OCI-M2 (cell line): Measurements from ENCODE around the gene COX14.
"Not testable (repeated sequence)": the region's sequence is repeated elsewhere in the genome, so short reads cannot be mapped to it uniquely, and the experiment has no call there.

ENCODE experiments used
- DNase-seq: peaks from one replicate; lab custom pipeline; 2025; ENCODE audit not compliant: unreplicated experiment; lab: John Stamatoyannopoulos, UW

COX14 gene

GRCh38 chr12:50111693-50112455, at the start of gene COX14:
COX14 (plus strand) TSS chr12:50112236; CDS start chr12:50120044, 7,808 bp downstream.
- peak; percentile 88 for DNase-seq

DNA sequence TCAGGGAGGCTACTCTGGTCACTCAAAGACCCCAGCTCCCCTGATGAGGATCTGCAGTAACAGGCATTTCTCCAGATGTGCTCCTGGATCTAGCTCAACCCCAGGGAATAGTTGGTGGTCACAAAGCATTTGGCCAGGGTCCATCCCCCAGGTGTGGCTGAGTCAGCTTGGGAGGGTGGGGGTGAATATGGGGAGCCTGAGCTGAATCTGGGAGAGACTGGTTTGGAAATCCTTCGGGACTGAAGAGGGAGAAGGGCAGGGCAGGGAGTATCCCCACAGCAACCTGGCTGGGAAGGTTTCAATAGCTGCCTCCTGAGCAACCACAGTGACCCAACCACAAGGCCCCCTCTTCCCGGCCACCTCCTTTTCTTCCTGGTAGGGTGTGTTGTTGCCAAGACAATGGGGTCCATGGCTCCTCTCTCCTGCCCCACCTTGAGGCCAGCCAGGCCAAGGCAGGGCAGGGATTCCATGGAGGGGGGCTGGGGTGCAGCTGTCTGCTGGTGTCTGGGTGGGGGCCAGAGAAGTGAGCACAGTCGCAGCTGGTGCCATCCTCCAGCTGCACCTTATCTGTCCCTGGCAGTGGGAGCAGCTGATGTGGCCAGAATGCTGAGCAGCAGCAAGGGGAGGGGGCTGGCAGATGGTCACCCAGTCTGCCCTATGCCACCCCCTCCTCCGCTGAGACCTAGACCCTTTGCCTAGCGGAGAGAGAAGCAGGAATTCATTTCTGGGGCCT, 49.1 kb upstream of the COX14 start:
- no peak for DNase-seq

DNA sequence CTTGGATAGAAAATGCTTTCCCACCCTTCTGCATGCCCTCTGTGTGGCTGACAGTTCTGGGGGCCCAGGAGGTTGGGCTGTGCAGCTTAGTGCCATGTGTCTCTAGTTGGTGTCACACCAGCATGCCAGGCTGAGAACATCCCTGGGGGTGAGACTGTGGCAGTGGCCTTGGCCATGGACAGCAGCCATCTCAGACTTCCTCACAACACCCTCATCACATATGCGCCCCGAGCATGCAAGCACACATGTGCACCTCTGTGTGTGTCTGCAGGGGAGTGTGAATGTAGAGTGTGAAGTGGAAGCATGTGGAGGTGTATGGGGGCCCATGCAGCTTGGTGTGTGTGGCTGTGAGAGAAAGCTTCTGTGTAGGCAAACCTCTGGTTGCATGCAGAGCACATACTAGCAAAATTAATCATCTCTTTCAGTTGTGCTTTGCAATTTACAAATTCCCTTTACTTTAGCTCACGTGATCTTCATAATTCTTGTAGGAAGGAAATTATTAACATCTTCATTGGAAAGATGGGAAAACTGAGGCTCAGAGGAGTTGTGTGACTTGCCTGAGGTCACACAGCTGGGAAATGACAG, 46.2 kb upstream of the COX14 start:
- no peak for DNase-seq

DNA sequence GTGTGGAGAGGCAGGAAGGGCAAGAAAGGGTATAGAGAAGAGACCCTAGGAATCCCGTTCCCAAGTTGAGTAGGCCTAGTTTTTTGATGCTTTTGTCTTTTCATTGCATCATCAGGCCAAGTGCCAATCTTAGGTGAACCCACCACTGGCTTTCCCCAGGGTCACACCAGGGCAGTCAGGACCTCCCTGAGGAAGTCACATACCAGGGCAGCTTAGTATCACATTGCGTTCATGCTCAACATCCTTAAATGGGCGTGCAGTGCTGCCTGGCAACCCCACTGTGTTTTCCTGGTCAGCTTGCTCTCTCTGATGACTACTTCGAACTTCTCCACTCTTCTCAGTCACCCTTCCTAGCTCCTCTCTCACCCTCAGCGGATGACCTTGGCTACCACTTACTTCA, 45.6 kb upstream of the COX14 start:
- no peak for DNase-seq

GRCh38 chr12:50069069-50069468, 43.0 kb upstream of the COX14 start:
- DNase-seq, result no peak

DNA sequence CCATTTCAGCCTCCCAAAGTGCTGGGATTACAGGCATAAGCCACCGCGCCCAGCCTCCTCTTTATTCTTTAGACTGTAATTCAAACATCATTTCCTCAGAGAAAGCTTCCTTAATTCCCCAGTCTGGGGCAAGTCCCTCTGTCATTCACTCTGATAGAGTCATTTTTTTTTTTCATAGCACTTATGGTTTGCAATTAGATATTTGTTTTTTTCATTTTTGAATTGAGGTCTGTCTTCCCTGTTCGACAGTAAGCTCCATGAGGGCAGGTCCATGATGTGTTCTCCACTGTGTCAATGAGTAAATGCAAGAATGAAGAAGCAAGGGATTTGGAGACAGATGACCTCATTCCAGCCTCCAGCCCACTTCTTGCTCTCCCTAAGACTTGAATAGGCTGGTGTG, 42.5 kb upstream of the COX14 start:
- no peak for DNase-seq

- DNase-seq, result no peak
These were observed 41.5 kb upstream of the COX14 start for GRCh38 chr12:50070314-50071060.

GRCh38 chr12:50072198-50072907, 39.7 kb upstream of the COX14 start:
- no peak for DNase-seq

- no peak for DNase-seq
These were observed 38.8 kb upstream of the COX14 start for GRCh38 chr12:50073206-50073605.

DNA sequence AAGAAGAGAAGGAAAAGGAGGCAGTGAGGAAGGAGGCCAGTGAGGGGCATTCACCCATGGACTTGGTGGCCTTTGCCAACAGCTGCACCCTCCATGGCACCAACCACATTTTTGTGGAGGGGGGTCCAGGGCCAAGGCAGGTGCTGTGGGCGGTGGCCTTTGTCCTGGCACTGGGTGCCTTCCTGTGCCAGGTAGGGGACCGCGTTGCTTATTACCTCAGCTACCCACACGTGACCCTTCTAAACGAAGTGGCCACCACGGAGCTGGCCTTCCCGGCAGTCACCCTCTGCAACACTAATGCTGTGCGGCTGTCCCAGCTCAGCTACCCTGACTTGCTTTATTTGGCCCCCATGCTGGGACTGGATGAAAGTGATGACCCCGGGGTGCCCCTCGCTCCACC, 38.3 kb upstream of the COX14 start:
- DNase-seq, result no peak

DNA sequence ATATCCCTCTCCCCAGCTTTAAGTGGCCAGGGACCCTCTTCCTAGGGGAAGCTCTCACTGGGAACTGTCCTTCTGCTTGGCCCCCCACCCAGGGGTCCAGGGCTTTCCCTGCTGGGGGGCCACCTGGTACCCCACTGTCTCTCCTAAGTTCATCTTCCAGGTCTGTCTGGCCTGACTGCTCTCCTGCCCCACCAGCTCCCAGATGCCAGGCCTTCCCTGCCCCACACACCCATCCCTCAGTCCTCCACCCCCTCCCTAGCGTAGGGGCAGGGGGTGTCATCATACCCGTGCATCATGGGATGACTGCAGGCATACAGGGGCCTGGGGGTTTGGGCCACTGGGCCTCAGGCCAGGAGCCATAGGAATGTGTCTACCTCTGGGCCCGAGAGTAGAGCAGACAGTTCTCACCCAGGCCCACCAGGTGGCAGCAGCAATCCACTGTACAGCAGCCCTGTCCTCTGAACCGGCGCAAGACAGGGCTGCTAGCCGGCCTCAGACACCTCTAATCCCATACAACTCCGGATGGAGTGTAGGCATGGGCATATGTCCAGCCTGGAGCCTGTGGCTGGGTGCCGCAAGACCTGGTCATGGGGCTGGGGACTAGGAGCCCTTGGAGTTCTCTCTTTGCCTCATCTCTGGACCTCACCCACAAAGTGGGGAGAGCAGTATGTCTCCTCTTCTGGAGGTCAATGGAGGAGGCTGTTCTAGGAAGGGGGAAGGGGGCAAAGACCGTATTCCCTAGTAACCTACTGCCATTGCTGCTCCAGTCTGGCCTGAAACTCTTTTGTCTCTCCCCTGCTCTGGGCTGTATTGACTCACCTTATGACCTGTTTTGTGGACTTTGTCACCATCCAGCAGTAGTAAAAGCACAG, 36.9 kb upstream of the COX14 start:
- DNase-seq, result peak; percentile 14

- DNase-seq, result no peak
These were observed 36.2 kb upstream of the COX14 start for GRCh38 chr12:50075808-50076170.

GRCh38 chr12:50077099-50077498, 34.9 kb upstream of the COX14 start:
- no peak for DNase-seq

DNA sequence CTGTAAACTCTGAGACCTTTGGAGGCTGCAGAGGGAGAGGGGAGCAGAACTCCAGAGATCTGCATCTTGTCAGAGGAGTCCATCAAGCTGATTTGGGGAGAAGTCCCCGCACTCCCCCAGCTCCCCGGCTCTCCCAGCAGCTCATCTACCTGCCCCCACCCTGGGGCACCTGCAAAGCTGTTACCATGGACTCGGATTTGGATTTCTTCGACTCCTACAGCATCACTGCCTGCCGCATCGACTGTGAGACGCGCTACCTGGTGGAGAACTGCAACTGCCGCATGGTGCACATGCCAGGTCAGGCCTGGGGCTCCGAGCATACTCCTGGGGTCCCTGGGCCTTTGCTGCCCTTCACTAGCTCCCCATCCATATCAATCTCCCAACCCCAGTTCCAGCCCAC, 33.8 kb upstream of the COX14 start:
- DNase-seq, result no peak

DNA sequence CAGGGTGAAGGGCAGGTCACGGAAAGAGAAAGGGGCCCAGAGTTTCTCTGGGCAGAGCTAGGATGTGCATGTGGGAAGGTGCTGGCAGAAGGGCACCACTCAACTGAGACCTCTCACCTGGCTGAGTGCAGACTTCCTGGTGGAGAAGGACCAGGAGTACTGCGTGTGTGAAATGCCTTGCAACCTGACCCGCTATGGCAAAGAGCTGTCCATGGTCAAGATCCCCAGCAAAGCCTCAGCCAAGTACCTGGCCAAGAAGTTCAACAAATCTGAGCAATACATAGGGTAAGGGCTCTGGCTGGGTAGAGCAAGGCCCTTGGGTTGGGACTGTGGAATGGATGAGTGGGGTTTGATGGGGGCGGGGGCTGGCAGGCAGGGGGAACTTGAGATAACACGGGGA, 32.3 kb upstream of the COX14 start:
- no peak for DNase-seq

DNA sequence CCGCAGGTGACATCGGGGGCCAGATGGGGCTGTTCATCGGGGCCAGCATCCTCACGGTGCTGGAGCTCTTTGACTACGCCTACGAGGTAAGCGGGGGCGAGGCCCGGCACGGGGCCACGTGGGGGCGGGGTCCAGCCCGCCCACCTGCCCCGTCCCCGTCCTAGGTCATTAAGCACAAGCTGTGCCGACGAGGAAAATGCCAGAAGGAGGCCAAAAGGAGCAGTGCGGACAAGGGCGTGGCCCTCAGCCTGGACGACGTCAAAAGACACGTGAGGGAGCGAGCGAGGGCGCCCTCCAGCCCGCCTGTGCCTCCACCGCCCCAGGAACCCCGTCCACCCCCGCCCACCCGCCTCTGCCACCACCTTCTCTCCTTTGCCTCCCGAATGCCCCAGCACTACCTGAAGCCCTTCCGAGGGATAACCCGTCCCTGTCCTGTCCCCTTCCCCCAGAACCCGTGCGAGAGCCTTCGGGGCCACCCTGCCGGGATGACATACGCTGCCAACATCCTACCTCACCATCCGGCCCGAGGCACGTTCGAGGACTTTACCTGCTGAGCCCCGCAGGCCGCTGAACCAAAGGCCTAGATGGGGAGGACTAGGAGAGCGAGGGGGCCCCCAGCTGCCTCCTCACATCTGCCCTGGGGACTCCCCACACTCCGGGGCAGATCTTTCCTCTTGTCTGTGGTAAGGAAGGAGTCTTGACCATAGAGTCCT, 30.8 kb upstream of the COX14 start:
- no peak for DNase-seq

DNA sequence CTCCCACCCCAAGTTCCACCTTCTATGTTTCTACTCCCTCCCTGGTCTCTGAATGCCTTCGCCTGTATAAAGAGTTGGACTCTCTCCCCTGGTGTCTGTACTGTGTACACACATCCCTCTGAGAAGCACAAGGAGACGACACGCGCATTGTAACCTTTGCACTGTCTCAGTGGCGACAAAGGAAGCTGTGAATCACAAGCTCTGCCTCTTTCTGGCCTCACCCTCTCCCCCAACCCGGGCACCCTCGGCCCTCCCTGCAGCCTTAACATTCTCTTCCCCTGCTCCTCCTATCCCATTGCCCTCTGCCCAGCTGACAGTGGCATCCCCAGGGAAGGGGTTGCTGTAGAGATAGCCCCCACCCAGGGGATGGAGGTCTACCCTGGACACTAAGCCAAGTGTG, 29.4 kb upstream of the COX14 start:
- no peak for DNase-seq

GRCh38 chr12:50083301-50083700, 28.7 kb upstream of the COX14 start:
- DNase-seq, result no peak

DNA sequence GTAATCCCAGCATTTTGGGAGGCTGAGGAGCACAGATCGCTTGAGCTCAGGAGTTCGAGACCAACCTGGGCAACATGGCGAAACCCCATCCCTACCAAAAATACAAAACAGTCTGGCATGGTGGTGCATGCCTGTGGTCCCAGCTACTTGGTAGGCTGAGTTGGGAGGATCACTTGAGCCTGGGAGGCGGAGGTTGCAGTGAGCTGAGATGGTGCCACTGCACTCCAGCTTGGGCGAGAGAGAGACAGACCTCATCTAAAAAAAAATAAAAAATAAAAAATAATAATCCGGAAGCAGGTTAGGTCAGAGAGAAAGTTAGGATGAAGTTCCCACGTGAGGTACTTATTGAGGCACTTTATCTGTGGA, 27.6 kb upstream of the COX14 start:
- DNase-seq, result not testable (repeated sequence)
